ENCODE results near the gene HIVEP1.

The HIVEP1 gene

GRCh38 chr6:12182676-12183075 lies 170.6 kb downstream of the HIVEP1 start:
- no peak for TF ChIP-seq ARNTL (CRISPR knock-in tag; IDR thresholded peaks at IDR 0.05; ENCODE audit: borderline replicate concordance, low read depth)
- TF ChIP-seq CREB5 (CRISPR knock-in tag; IDR thresholded peaks at IDR 0.05; ENCODE audit: low read depth): no peak
- no peak for TF ChIP-seq TSHZ2 (CRISPR knock-in tag; IDR thresholded peaks at IDR 0.05)
- no peak for TF ChIP-seq TOX (CRISPR knock-in tag; IDR thresholded peaks at IDR 0.05; ENCODE audit: borderline replicate concordance)
- no peak for TF ChIP-seq ZNF565 (CRISPR knock-in tag; conservative IDR thresholded peaks at IDR 0.05; ENCODE audit: low read depth)
- TF ChIP-seq ZNF8 (CRISPR knock-in tag; IDR thresholded peaks at IDR 0.05): no peak
- TF ChIP-seq PPARA (CRISPR knock-in tag; IDR thresholded peaks at IDR 0.05; ENCODE audit: borderline replicate concordance): no peak
- ATAC-seq: no peak

GRCh38 chr6:12185081-12185673 lies 173.1 kb downstream of the HIVEP1 start:
- no peak for ATAC-seq
- TF ChIP-seq ESRRG (CRISPR knock-in tag; IDR thresholded peaks at IDR 0.05) (no peak), RARB (CRISPR knock-in tag; IDR thresholded peaks at IDR 0.05) (no peak), ZFP30 (CRISPR knock-in tag; IDR thresholded peaks at IDR 0.05) (no peak), CREB5 (CRISPR knock-in tag; IDR thresholded peaks at IDR 0.05; ENCODE audit: low read depth) (no peak), TSHZ2 (CRISPR knock-in tag; IDR thresholded peaks at IDR 0.05) (no peak), PPARA (CRISPR knock-in tag; IDR thresholded peaks at IDR 0.05; ENCODE audit: borderline replicate concordance) (no peak), TCF4 (CRISPR knock-in tag; IDR thresholded peaks at IDR 0.05; ENCODE audit: borderline replicate concordance) (no peak), GLIS3 (CRISPR knock-in tag; IDR thresholded peaks at IDR 0.05) (no peak), PATZ1 (CRISPR knock-in tag; IDR thresholded peaks at IDR 0.05; ENCODE audit: borderline replicate concordance) (no peak), ZFP3 (CRISPR knock-in tag; IDR thresholded peaks at IDR 0.05) (no peak), OSR1 (CRISPR knock-in tag; IDR thresholded peaks at IDR 0.05) (no peak), CSDC2 (CRISPR knock-in tag; IDR thresholded peaks at IDR 0.05) (no peak), TOX (CRISPR knock-in tag; IDR thresholded peaks at IDR 0.05; ENCODE audit: borderline replicate concordance) (no peak), BACH2 (CRISPR knock-in tag; IDR thresholded peaks at IDR 0.05; ENCODE audit: borderline replicate concordance) (no peak), POU6F1 (CRISPR knock-in tag; IDR thresholded peaks at IDR 0.05; ENCODE audit: borderline replicate concordance, low read depth) (no peak), ZC3H10 (CRISPR knock-in tag; IDR thresholded peaks at IDR 0.05) (no peak)
